GM19099 (cell line): ENCODE measurements around the gene VAMP4.

Experiments
- POLR2A ChIP-seq: IDR thresholded peaks from 3 replicates; pipeline ENCODE4 v1.6.1; 2011; ENCODE audit warnings: low read depth; ENCODE audit not compliant: insufficient read length; ENCODE audit errors: extremely low read depth

The VAMP4 gene

DNA sequence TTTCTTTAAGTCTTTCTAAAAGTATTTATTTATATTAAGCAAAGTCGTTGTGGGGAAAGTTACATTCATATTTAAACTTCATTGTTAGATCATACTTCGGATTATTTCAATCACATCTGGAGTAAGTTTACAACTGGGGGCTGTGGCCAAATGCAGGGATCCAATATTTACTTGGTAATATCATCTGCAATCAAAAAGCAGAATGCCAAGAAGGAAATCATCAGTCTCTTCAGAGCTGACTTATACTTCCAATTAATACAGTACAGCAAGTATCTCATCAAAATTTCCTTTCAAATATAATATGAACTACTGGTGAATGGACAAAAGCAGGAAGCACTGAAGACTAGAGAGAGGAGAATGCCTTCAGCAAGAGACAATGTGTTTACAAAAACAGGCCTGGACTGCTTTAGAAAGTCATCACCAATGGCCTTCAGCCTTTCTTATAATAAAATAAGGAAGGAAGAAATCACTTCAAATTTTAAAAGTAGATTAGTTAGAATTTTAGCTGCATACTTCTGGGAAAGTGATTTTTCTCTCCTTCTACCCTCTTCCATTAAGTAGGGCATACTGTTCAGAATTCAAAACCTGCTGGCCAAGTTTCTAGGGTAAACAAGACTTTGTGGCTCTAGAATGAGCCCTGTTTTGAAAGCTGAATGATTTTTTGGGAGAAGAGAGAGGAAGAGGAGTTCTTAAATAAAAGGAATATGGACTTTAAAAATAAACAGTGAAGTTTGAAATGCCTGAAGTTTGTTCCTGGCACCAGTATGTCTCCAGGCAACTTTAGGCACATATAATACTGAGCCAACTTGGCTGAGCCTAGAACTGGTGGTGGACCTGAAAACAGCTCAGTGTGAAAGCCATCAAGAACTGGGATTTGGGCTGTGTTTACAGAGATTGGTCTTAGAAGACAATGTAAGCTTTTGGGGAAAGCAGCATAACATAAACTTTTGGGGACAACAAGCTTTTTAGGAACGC lies 67.1 kb downstream of the VAMP4 start:
- TF ChIP-seq POLR2A, result no peak

DNA sequence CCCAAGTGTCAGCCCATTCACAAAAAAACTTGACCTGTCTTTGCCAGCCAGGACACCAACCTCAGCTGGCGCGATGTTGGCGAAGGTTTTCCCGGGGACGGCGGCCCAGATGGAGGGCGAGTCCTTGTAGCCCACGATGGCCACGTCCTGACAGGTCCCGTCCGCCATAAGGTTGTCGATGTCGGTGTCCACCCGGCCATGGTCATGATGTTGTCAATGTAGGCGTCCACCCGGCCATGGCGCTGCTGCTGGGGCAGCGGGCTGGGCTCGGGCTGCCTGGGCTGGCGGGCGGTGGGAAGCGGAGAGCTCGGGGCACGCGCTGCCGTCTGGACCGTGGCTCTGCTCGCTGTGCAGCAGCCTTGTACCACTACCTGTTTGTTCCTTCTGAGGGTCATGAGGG lies 71.1 kb downstream of the VAMP4 start:
- TF ChIP-seq POLR2A, result no peak

GRCh38 chr1:171668372-171668771 lies 73.5 kb downstream of the VAMP4 start:
- no peak for TF ChIP-seq POLR2A

- TF ChIP-seq POLR2A, result no peak
Measured at GRCh38 chr1:171666114-171666769, 75.6 kb downstream of the VAMP4 start.

DNA sequence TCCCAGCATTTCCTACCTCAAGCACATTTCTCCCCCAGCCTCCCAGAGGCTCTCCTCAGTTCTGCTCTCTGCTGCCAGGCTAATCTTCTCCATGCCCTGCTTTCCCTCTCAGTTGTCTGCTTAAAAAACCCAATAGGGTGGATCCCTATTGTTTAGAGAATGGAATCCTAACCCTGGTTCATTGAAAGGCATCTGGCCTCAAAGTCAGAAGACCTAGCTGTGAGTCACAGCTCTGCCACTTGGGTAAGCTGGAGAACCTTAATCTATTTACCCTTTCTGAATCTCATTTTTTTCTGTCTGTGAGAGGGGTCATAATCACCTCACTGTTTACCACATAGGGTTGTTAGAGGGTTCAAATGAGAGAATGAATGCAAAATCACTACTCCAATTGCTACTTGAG lies 76.9 kb downstream of the VAMP4 start:
- TF ChIP-seq POLR2A, result no peak

- no peak for TF ChIP-seq POLR2A
Measured at GRCh38 chr1:171663854-171664575, 77.8 kb downstream of the VAMP4 start.

DNA sequence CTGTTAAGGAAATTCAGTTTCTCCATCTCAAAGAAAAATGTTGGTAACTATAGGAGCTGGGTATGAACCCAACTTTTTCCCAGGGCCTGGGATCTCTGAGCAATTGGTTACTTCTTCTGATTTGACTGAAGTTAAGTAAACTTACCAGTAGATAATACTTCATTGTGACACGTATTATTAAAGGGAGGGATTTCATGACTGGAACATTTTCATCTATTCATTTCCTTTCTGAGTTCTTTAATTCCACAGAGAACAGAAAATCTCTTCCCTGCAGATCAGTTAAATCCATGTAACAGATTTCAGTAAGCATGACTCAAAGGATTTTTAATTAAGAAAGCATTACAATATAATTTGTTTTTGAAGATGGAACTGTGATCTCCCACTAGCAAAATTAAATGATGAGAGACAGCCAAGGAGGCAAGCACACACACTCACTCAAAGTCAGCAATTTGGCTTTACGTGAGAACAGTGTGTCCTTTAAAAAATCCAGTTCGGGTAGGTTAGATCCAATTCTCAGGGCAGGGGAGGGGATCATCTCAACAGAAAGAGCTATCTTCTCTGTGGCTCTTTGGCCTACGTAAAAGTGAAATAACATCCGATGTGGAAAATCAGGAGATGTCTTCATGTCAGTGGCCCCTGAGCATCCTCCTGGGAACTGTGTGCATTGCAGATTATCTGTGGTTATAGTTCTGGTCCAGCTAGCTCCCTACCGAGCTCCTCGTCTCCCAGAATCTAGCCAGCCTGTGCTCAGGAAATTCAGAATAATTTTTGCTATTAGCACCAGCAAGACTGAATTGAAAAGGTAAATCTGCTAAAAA lies 78.6 kb downstream of the VAMP4 start:
- no peak for TF ChIP-seq POLR2A

- TF ChIP-seq POLR2A, result no peak
Measured at GRCh38 chr1:171661076-171661650, 80.7 kb downstream of the VAMP4 start.

GRCh38 chr1:171655746-171656116 lies 86.1 kb downstream of the VAMP4 start:
- TF ChIP-seq POLR2A, result no peak

DNA sequence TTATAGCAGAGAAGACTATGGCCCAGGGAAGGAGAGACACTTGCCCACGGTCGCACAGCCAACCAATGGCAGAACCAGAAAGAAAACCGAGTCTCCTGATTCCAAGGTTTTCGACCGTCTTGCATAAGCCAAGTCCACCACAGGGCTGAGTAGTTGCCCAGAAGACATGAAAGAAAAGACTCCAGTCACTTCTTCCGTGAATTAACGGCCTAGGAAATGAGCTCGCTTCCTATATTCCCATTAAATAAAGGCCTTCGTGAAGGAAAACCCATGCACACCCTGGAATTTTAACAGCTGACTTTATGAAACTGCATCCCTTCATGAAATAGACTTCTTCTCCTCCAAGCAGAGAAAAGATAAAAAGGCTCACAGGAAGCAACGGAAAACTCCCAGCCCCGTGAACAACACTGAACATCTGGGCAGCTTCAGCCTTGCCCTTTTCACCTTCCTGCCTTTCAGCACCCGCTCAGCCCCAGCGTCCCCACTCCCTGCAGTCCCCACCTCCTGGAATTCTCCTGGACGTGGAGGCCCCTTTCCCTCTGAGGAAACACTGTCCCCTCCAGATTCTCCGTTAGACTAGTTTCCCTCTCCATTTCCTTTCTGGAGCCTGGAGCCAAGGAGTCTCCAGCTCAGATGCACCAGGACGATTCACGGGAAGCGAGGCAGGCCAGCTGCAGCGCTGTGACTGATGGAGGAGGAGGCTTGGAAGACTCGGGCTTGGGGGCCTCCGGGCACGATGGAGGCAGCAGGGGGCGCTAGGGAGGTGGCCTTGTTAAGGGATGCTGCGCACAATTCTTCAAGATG lies 86.7 kb downstream of the VAMP4 start:
- TF ChIP-seq POLR2A, result no peak

- TF ChIP-seq POLR2A, result no peak
Measured at GRCh38 chr1:171654201-171654941, 87.5 kb downstream of the VAMP4 start.

GRCh38 chr1:171653796-171654195 lies 88.1 kb downstream of the VAMP4 start:
- no peak for TF ChIP-seq POLR2A

DNA sequence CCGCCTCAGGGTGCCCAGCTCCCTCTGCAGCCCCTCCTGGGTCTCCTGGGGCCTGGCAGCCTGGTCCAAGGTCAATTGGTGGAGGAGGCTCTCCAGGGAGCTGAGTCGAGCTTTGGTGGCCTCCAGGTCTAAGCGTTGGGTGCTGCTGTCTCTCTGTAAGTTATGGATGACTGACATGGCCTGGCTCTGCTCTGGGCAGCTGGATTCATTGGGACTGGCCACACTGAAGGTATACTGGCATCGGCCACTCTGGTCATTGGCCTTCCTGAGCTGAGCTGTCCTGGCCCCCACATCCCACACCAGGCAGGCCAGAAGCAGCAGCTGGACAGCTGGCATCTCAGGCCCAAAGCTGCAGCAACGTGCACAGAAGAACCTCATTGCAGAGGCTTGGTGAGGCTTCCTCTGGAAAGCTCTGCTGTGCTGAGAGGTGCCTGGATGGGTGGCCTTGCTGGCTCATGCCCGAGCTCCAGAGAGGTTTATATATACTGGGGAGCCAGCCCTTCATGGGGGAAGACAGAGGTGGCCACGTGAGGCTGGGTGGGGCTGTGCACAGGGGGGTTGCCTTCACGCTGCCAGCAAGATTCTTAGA lies 89.5 kb downstream of the VAMP4 start, which contains the start of gene MYOC:
MYOC (minus strand) TSS at position 455 of the 589 bp plus-strand sequence; CDS start at position 378, 77 bp downstream.
- no peak for TF ChIP-seq POLR2A
